SK-N-SH treated with all-trans-retinoic acid at 6 μM for 48 hours (cell line): ENCODE data around the gene MMD.

ENCODE experiments used
- ATAC-seq: fragments of 200-7000 bp; cut with Tn5 transposase; 3 replicates; pipeline ENCODE4 v1.9.1; 2020; ENCODE audit warnings: mild to moderate bottlenecking, moderate library complexity
- ARNTL ChIP-seq: fragments of 450-650 bp; formaldehyde crosslinking; IDR thresholded peaks from 2 replicates; pipeline ENCODE4 v1.5.0; 2020; ENCODE audit warnings: low read depth, mild to moderate bottlenecking, moderate library complexity, borderline replicate concordance
- BACH2 ChIP-seq: fragments of 250-450 bp; sonication (Bioruptor Pico); IDR thresholded peaks from 2 replicates; pipeline ENCODE4 v1.9.0; 2021; ENCODE audit warnings: mild to moderate bottlenecking, borderline replicate concordance
- CREB5 ChIP-seq: fragments of 250-450 bp; sonication (Bioruptor Pico); IDR thresholded peaks from 2 replicates; pipeline ENCODE4 v1.5.1; 2020; ENCODE audit warnings: low read depth, mild to moderate bottlenecking, moderate library complexity
- CSDC2 ChIP-seq: fragments of 250-450 bp; sonication (Bioruptor Pico); IDR thresholded peaks from 2 replicates; pipeline ENCODE4 v1.5.0; 2020; ENCODE audit warnings: mild to moderate bottlenecking, moderate library complexity
- ESRRG ChIP-seq: fragments of 250-450 bp; sonication (Bioruptor Pico); IDR thresholded peaks from 2 replicates; pipeline ENCODE4 v1.6.1; 2021; ENCODE audit warnings: mild to moderate bottlenecking
- GLIS3 ChIP-seq: fragments of 250-450 bp; sonication (Bioruptor Pico); IDR thresholded peaks from 2 replicates; pipeline ENCODE4 v1.5.0; 2020; ENCODE audit warnings: mild to moderate bottlenecking, moderate library complexity
- ISL1 ChIP-seq: fragments of 250-450 bp; sonication (Bioruptor Pico); IDR thresholded peaks from 2 replicates; pipeline ENCODE4 v2.1.2; 2022; ENCODE audit warnings: mild to moderate bottlenecking, moderate library complexity
- OSR1 ChIP-seq: fragments of 250-450 bp; sonication (Bioruptor Pico); IDR thresholded peaks from 2 replicates; pipeline ENCODE4 v1.8.0; 2022; ENCODE audit warnings: moderate library complexity, mild to moderate bottlenecking, inconsistent platforms
- PPARA ChIP-seq: fragments of 250-450 bp; sonication (Bioruptor Pico); IDR thresholded peaks from 2 replicates; pipeline ENCODE4 v1.5.0; 2020; ENCODE audit warnings: mild to moderate bottlenecking, borderline replicate concordance
- RARB ChIP-seq: fragments of 250-450 bp; sonication (Bioruptor Pico); IDR thresholded peaks from 2 replicates; pipeline ENCODE4 v1.8.0; 2021; ENCODE audit warnings: mild to moderate bottlenecking, moderate library complexity
- SNAI2 ChIP-seq: fragments of 250-450 bp; sonication (Bioruptor Pico); IDR thresholded peaks from 2 replicates; pipeline ENCODE4 v1.5.0; 2020; ENCODE audit warnings: mild to moderate bottlenecking, moderate library complexity
- TCF4 ChIP-seq: fragments of 250-450 bp; sonication (Bioruptor Pico); IDR thresholded peaks from 2 replicates; pipeline ENCODE4 v1.8.0; 2021; ENCODE audit warnings: mild to moderate bottlenecking, moderate library complexity, borderline replicate concordance
- TOX ChIP-seq: fragments of 250-450 bp; sonication (Bioruptor Pico); IDR thresholded peaks from 2 replicates; pipeline ENCODE4 v1.8.0; 2021; ENCODE audit warnings: mild to moderate bottlenecking, moderate library complexity, borderline replicate concordance
- ZC3H10 ChIP-seq: fragments of 250-450 bp; sonication (Bioruptor Pico); IDR thresholded peaks from 2 replicates; pipeline ENCODE4 v1.5.1; 2021; ENCODE audit warnings: mild to moderate bottlenecking, moderate library complexity
- ZFP3 ChIP-seq: fragments of 250-450 bp; sonication (Bioruptor Pico); IDR thresholded peaks from 2 replicates; pipeline ENCODE4 v1.5.0; 2020; ENCODE audit warnings: mild to moderate bottlenecking, moderate library complexity
- ZFP30 ChIP-seq: fragments of 450-650 bp; formaldehyde crosslinking; IDR thresholded peaks from 2 replicates; pipeline ENCODE4 v1.5.0; 2022; ENCODE audit warnings: mild to moderate bottlenecking, moderate library complexity
- ZNF565 ChIP-seq: fragments of 450-650 bp; formaldehyde crosslinking; conservative IDR thresholded peaks from 2 replicates; pipeline ENCODE4 v1.5.0; 2020; ENCODE audit warnings: low read depth, mild to moderate bottlenecking, moderate library complexity
- ZNF70 ChIP-seq: fragments of 450-650 bp; formaldehyde crosslinking; IDR thresholded peaks from 2 replicates; pipeline ENCODE4 v1.5.0; 2020; ENCODE audit warnings: mild to moderate bottlenecking, moderate library complexity
- TF ChIP-seq, protein P1 (sequence below): fragments of 250-450 bp; sonication (Bioruptor Pico); IDR thresholded peaks from 2 replicates; pipeline ENCODE4 v1.5.1; 2021; ENCODE audit warnings: mild to moderate bottlenecking, moderate library complexity
- TF ChIP-seq, protein P2 (sequence below): fragments of 250-450 bp; sonication (Bioruptor Pico); IDR thresholded peaks from 2 replicates; pipeline ENCODE4 v1.8.0; 2021; ENCODE audit warnings: low read depth, mild to moderate bottlenecking, moderate library complexity, borderline replicate concordance
- TF ChIP-seq, protein P3 (sequence below): fragments of 250-450 bp; sonication (Bioruptor Pico); IDR thresholded peaks from 2 replicates; pipeline ENCODE4 v1.5.0; 2020; ENCODE audit warnings: mild to moderate bottlenecking, moderate library complexity
- TF ChIP-seq, protein P4 (sequence below): fragments of 250-450 bp; sonication (Bioruptor Pico); IDR thresholded peaks from 2 replicates; pipeline ENCODE4 v1.8.0; 2020; ENCODE audit warnings: mild to moderate bottlenecking, moderate library complexity, borderline replicate concordance

The MMD gene

GRCh38 chr17:55391764-55392467 lies 29.7 kb downstream of the MMD start:
- no peak for ATAC-seq
- TF ChIP-seq, protein P1, sequence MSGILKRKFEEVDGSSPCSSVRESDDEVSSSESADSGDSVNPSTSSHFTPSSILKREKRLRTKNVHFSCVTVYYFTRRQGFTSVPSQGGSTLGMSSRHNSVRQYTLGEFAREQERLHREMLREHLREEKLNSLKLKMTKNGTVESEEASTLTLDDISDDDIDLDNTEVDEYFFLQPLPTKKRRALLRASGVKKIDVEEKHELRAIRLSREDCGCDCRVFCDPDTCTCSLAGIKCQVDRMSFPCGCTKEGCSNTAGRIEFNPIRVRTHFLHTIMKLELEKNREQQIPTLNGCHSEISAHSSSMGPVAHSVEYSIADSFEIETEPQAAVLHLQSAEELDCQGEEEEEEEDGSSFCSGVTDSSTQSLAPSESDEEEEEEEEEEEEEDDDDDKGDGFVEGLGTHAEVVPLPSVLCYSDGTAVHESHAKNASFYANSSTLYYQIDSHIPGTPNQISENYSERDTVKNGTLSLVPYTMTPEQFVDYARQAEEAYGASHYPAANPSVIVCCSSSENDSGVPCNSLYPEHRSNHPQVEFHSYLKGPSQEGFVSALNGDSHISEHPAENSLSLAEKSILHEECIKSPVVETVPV (CRISPR knock-in tag): no peak
- TF ChIP-seq, protein P2, sequence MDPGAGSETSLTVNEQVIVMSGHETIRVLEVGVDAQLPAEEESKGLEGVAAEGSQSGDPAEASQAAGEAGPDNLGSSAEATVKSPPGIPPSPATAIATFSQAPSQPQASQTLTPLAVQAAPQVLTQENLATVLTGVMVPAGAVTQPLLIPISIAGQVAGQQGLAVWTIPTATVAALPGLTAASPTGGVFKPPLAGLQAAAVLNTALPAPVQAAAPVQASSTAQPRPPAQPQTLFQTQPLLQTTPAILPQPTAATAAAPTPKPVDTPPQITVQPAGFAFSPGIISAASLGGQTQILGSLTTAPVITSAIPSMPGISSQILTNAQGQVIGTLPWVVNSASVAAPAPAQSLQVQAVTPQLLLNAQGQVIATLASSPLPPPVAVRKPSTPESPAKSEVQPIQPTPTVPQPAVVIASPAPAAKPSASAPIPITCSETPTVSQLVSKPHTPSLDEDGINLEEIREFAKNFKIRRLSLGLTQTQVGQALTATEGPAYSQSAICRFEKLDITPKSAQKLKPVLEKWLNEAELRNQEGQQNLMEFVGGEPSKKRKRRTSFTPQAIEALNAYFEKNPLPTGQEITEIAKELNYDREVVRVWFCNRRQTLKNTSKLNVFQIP (CRISPR knock-in tag): no peak
- TF ChIP-seq ZFP30 (CRISPR knock-in tag) (no peak), GLIS3 (CRISPR knock-in tag) (no peak), SNAI2 (CRISPR knock-in tag) (no peak), ARNTL (CRISPR knock-in tag) (no peak), ESRRG (CRISPR knock-in tag) (no peak), ZNF70 (CRISPR knock-in tag) (no peak), PPARA (CRISPR knock-in tag) (no peak), ZC3H10 (CRISPR knock-in tag) (no peak), CSDC2 (CRISPR knock-in tag) (no peak), RARB (CRISPR knock-in tag) (no peak), ZNF565 (no peak), ZFP3 (CRISPR knock-in tag) (no peak), TOX (CRISPR knock-in tag) (no peak), TCF4 (CRISPR knock-in tag) (no peak)
- TF ChIP-seq, protein P3, sequence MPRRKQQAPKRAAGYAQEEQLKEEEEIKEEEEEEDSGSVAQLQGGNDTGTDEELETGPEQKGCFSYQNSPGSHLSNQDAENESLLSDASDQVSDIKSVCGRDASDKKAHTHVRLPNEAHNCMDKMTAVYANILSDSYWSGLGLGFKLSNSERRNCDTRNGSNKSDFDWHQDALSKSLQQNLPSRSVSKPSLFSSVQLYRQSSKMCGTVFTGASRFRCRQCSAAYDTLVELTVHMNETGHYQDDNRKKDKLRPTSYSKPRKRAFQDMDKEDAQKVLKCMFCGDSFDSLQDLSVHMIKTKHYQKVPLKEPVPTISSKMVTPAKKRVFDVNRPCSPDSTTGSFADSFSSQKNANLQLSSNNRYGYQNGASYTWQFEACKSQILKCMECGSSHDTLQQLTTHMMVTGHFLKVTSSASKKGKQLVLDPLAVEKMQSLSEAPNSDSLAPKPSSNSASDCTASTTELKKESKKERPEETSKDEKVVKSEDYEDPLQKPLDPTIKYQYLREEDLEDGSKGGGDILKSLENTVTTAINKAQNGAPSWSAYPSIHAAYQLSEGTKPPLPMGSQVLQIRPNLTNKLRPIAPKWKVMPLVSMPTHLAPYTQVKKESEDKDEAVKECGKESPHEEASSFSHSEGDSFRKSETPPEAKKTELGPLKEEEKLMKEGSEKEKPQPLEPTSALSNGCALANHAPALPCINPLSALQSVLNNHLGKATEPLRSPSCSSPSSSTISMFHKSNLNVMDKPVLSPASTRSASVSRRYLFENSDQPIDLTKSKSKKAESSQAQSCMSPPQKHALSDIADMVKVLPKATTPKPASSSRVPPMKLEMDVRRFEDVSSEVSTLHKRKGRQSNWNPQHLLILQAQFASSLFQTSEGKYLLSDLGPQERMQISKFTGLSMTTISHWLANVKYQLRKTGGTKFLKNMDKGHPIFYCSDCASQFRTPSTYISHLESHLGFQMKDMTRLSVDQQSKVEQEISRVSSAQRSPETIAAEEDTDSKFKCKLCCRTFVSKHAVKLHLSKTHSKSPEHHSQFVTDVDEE: no peak

DNA sequence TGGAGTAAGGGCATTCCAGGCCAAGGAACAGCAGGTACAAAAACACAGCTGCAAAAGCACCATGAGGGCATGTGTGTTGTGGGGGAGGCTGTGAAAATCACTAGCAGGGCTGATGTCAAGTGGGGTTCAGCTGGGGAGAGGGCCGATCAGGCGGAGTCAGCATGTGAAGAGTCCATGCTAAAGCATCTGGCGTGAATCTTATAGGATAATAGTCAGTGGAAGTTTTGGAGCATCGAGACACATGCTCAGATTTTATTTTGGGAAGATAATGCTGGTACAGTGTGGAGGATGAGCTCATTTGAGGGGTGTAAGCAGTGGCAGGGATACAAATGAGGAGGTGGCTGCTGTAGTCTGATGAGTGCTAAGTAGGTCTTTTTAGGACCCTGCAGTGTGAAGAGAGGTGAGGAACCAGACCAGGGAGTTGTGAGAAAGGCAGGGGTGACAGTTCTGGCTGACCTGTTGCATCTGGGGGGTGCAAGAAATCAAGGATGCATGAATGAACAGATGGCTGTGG lies 30.3 kb downstream of the MMD start:
- TF ChIP-seq ESRRG (CRISPR knock-in tag) (no peak), RARB (CRISPR knock-in tag) (no peak), CSDC2 (CRISPR knock-in tag) (no peak), ISL1 (no peak), BACH2 (CRISPR knock-in tag) (no peak), ZFP30 (CRISPR knock-in tag) (no peak), ZFP3 (CRISPR knock-in tag) (no peak), ARNTL (CRISPR knock-in tag) (no peak), ZNF70 (CRISPR knock-in tag) (no peak), CREB5 (CRISPR knock-in tag) (no peak), OSR1 (CRISPR knock-in tag) (no peak)
- TF ChIP-seq, protein P2 (CRISPR knock-in tag): no peak
- TF ChIP-seq, protein P4, sequence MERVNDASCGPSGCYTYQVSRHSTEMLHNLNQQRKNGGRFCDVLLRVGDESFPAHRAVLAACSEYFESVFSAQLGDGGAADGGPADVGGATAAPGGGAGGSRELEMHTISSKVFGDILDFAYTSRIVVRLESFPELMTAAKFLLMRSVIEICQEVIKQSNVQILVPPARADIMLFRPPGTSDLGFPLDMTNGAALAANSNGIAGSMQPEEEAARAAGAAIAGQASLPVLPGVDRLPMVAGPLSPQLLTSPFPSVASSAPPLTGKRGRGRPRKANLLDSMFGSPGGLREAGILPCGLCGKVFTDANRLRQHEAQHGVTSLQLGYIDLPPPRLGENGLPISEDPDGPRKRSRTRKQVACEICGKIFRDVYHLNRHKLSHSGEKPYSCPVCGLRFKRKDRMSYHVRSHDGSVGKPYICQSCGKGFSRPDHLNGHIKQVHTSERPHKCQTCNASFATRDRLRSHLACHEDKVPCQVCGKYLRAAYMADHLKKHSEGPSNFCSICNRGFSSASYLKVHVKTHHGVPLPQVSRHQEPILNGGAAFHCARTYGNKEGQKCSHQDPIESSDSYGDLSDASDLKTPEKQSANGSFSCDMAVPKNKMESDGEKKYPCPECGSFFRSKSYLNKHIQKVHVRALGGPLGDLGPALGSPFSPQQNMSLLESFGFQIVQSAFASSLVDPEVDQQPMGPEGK (CRISPR knock-in tag): no peak

More for the DNA sequence above, 30.3 kb downstream of the MMD start:
- no peak for ATAC-seq
